GM23338 (cell line): Measurements from ENCODE around the gene CDHR3.

ENCODE experiments used
- CREB1 ChIP-seq: fragments of 250-450 bp; sonication (Bioruptor Pico); IDR thresholded peaks from 2 replicates; pipeline ENCODE4 v1.5.0; 2020; ENCODE audit warnings: low read depth, mild to moderate bottlenecking, moderate library complexity
- ETS1 ChIP-seq: IDR thresholded peaks from 2 replicates; pipeline ENCODE4 v1.6.1; 2016; ENCODE audit warnings: antibody characterized with exemption
- EZH2 ChIP-seq: fragments of 200-600 bp; sonication (generic); IDR thresholded peaks from one replicate; pipeline ENCODE4 v1.8.0; 2017; ENCODE audit warnings: antibody characterized with exemption, mild to moderate bottlenecking, low read depth; ENCODE audit not compliant: unreplicated experiment
- EZH2phosphoT487 ChIP-seq: fragments of 200-600 bp; sonication (generic); IDR thresholded peaks from one replicate; pipeline ENCODE4 v1.8.1; 2018; ENCODE audit warnings: antibody characterized with exemption; ENCODE audit not compliant: unreplicated experiment
- JUNB ChIP-seq: IDR thresholded peaks from one replicate; pipeline ENCODE4 v1.6.1; 2016; ENCODE audit warnings: antibody characterized with exemption; ENCODE audit not compliant: unreplicated experiment
- POLR2AphosphoS5 ChIP-seq: IDR thresholded peaks from 2 replicates; pipeline ENCODE4 v1.6.1; 2016; ENCODE audit warnings: antibody characterized with exemption, low read depth
- ZNF114 ChIP-seq: fragments of 250-450 bp; sonication (Bioruptor Pico); IDR thresholded peaks from 2 replicates; pipeline ENCODE4 v1.5.0; 2020; ENCODE audit warnings: mild to moderate bottlenecking, moderate library complexity
- ZNF331 ChIP-seq: fragments of 250-450 bp; sonication (Bioruptor Pico); IDR thresholded peaks from 2 replicates; pipeline ENCODE4 v1.5.0; 2020; ENCODE audit warnings: low read depth, mild to moderate bottlenecking, moderate library complexity
- TF ChIP-seq, protein P1 (sequence below), 2 experiments: fragments of 200-600 bp in 1 of 2; sonication (generic) in 1 of 2; conservative IDR thresholded peaks; 2 replicates each; pipeline versions ENCODE4 v1.5.1 to v1.6.1; 2016 to 2017; ENCODE audit warnings: antibody characterized with exemption in 2 of 2, low read depth in 2 of 2, mild to moderate bottlenecking in 2 of 2, moderate library complexity in 1 of 2
- TF ChIP-seq, protein P2 (sequence below): IDR thresholded peaks from one replicate; pipeline ENCODE4 v1.6.1; 2018; ENCODE audit warnings: antibody characterized with exemption; ENCODE audit not compliant: unreplicated experiment

GRCh38 chr7:106062521-106062931 lies 99.5 kb downstream of the CDHR3 start:
- TF ChIP-seq, protein P1, sequence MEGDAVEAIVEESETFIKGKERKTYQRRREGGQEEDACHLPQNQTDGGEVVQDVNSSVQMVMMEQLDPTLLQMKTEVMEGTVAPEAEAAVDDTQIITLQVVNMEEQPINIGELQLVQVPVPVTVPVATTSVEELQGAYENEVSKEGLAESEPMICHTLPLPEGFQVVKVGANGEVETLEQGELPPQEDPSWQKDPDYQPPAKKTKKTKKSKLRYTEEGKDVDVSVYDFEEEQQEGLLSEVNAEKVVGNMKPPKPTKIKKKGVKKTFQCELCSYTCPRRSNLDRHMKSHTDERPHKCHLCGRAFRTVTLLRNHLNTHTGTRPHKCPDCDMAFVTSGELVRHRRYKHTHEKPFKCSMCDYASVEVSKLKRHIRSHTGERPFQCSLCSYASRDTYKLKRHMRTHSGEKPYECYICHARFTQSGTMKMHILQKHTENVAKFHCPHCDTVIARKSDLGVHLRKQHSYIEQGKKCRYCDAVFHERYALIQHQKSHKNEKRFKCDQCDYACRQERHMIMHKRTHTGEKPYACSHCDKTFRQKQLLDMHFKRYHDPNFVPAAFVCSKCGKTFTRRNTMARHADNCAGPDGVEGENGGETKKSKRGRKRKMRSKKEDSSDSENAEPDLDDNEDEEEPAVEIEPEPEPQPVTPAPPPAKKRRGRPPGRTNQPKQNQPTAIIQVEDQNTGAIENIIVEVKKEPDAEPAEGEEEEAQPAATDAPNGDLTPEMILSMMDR (conservative IDR thresholded peaks at IDR 0.05; ENCODE audit: low read depth in 2 of 2): no peak
- TF ChIP-seq POLR2AphosphoS5: no peak
- no peak for TF ChIP-seq EZH2phosphoT487
- TF ChIP-seq EZH2: no peak
- TF ChIP-seq ZNF331 (CRISPR knock-in tag): no peak
- TF ChIP-seq CREB1 (CRISPR knock-in tag): no peak
- TF ChIP-seq ZNF114 (CRISPR knock-in tag): no peak
- TF ChIP-seq, protein P2, sequence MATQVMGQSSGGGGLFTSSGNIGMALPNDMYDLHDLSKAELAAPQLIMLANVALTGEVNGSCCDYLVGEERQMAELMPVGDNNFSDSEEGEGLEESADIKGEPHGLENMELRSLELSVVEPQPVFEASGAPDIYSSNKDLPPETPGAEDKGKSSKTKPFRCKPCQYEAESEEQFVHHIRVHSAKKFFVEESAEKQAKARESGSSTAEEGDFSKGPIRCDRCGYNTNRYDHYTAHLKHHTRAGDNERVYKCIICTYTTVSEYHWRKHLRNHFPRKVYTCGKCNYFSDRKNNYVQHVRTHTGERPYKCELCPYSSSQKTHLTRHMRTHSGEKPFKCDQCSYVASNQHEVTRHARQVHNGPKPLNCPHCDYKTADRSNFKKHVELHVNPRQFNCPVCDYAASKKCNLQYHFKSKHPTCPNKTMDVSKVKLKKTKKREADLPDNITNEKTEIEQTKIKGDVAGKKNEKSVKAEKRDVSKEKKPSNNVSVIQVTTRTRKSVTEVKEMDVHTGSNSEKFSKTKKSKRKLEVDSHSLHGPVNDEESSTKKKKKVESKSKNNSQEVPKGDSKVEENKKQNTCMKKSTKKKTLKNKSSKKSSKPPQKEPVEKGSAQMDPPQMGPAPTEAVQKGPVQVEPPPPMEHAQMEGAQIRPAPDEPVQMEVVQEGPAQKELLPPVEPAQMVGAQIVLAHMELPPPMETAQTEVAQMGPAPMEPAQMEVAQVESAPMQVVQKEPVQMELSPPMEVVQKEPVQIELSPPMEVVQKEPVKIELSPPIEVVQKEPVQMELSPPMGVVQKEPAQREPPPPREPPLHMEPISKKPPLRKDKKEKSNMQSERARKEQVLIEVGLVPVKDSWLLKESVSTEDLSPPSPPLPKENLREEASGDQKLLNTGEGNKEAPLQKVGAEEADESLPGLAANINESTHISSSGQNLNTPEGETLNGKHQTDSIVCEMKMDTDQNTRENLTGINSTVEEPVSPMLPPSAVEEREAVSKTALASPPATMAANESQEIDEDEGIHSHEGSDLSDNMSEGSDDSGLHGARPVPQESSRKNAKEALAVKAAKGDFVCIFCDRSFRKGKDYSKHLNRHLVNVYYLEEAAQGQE: no peak
- no peak for TF ChIP-seq JUNB
- no peak for TF ChIP-seq ETS1
